ENCODE results near the gene MEOX1. TPM values are rescaled to one million over a fixed set of nuclear protein-coding genes. Genes with fewer than 3 reads are reported as not detected.

The MEOX1 gene
- total RNA-seq, 1 experiment from 2014 or later = 0.72 TPM

DNA sequence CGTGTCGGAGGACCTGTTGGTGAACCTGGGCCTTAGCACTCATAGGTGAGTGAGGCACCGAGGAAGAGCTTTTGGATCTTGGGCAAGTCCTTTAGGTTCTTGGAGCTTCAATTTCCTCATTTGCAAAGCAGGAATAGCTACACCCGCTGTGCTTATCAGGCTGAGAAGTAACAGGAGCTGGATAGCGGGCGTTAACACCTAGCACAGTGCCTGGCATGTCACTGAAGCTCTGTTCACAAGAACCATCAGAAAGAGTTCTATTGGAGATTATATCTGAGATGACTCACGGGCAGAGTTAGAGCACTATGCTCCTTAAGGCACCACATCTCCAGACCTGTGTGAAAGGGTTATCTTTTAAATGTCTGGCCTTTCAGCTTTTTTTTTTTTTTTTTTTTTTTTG, 12.8 kb downstream of the MEOX1 start:
- Histone ChIP-seq H3K4me3 (no peak overlapping the region), H3K9me2 (ENCODE audit: insufficient read depth) (no peaks in the 10 kb centered on the region), H3K27me3 (ENCODE audit: insufficient read depth, low read depth) (no peaks in the 10 kb centered on the region), H3F3A (ENCODE audit: insufficient read depth, low read depth) (peaks cover 6% of the 10 kb centered on the region; the same call in 1 of the 2 replicates), H3K4me2 (no peak overlapping the region), H3K36me3 (ENCODE audit: low read depth) (no peaks in the 10 kb centered on the region), H3K9me3 (ENCODE audit: insufficient read depth, low read depth) (no peaks in the 10 kb centered on the region), H4K20me1 (ENCODE audit: insufficient read depth) (no peaks in the 10 kb centered on the region), H3K4me1 (replicated peaks; ENCODE audit: insufficient read depth) (no peaks in the 10 kb centered on the region), H3K27ac (no peak overlapping the region), H3K79me2 (ENCODE audit: low read depth) (no peaks in the 10 kb centered on the region), H2AFZ (no peak overlapping the region)
- intact Hi-C loops (cut with micrococcal nuclease; ENCODE audit: unreplicated experiment) = no loop called here
- BruUV-seq (replicated peaks) = no TSS peak
- POLR2A ChIA-PET (ENCODE audit: unreplicated experiment) = interaction anchor here (0.6 to 0.7 kb wide), 3 partner anchors 16 to 97 kb away, joined by 4 to 36 read pairs (median 14); no protein-coding TSS in a partner anchor
- CTCF ChIA-PET = no interaction called here
- no peak for TF ChIP-seq EZH2 (IDR thresholded peaks at IDR 0.05; ENCODE audit: low read depth)
- TF ChIP-seq, protein P1, sequence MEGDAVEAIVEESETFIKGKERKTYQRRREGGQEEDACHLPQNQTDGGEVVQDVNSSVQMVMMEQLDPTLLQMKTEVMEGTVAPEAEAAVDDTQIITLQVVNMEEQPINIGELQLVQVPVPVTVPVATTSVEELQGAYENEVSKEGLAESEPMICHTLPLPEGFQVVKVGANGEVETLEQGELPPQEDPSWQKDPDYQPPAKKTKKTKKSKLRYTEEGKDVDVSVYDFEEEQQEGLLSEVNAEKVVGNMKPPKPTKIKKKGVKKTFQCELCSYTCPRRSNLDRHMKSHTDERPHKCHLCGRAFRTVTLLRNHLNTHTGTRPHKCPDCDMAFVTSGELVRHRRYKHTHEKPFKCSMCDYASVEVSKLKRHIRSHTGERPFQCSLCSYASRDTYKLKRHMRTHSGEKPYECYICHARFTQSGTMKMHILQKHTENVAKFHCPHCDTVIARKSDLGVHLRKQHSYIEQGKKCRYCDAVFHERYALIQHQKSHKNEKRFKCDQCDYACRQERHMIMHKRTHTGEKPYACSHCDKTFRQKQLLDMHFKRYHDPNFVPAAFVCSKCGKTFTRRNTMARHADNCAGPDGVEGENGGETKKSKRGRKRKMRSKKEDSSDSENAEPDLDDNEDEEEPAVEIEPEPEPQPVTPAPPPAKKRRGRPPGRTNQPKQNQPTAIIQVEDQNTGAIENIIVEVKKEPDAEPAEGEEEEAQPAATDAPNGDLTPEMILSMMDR (conservative IDR thresholded peaks at IDR 0.05) = no peak
- peak in 1 of 2 experiments; percentile 48 for DNase-seq

- TF ChIP-seq EZH2 (IDR thresholded peaks at IDR 0.05; ENCODE audit: low read depth) = no peak
- TF ChIP-seq, protein P1 (conservative IDR thresholded peaks at IDR 0.05) = no peak
- CTCF ChIA-PET = no interaction called here
- H3K27me3 ChIP-seq (ENCODE audit: insufficient read depth, low read depth) = no peaks in the 10 kb centered on the region
- H3K4me1 ChIP-seq (replicated peaks; ENCODE audit: insufficient read depth) = no peaks in the 10 kb centered on the region
- no peaks in the 10 kb centered on the region for H3K79me2 ChIP-seq (ENCODE audit: low read depth)
- H3K9me2 ChIP-seq (ENCODE audit: insufficient read depth) = no peaks in the 10 kb centered on the region
- peaks cover 6% of the 10 kb centered on the region; the same call in 1 of the 2 replicates for H3F3A ChIP-seq (ENCODE audit: insufficient read depth, low read depth)
- DNase-seq = no peak
- no peak overlapping the region for H3K4me3 ChIP-seq
- no peaks in the 10 kb centered on the region for H4K20me1 ChIP-seq (ENCODE audit: insufficient read depth)
- no peak overlapping the region for H3K27ac ChIP-seq
- no peaks in the 10 kb centered on the region for H3K9me3 ChIP-seq (ENCODE audit: insufficient read depth, low read depth)
- no TSS peak for BruUV-seq (replicated peaks)
- no peak overlapping the region for H3K4me2 ChIP-seq
- POLR2A ChIA-PET (ENCODE audit: unreplicated experiment) = no interaction called here
- no peaks in the 10 kb centered on the region for H3K36me3 ChIP-seq (ENCODE audit: low read depth)
- no peak overlapping the region for H2AFZ ChIP-seq
- intact Hi-C loops (cut with micrococcal nuclease; ENCODE audit: unreplicated experiment) = no loop called here
Observed at GRCh38 chr17:43645765-43646481, 15.8 kb downstream of the MEOX1 start.

GRCh38 chr17:43645450-43645764, 16.3 kb downstream of the MEOX1 start:
- ChIA-PET CTCF (no interaction called here), POLR2A (ENCODE audit: unreplicated experiment) (no interaction called here)
- Histone ChIP-seq H4K20me1 (ENCODE audit: insufficient read depth) (no peaks in the 10 kb centered on the region), H3K36me3 (ENCODE audit: low read depth) (no peaks in the 10 kb centered on the region), H3K9me3 (ENCODE audit: insufficient read depth, low read depth) (no peaks in the 10 kb centered on the region), H3K4me1 (replicated peaks; ENCODE audit: insufficient read depth) (no peaks in the 10 kb centered on the region), H3F3A (ENCODE audit: insufficient read depth, low read depth) (peaks cover 6% of the 10 kb centered on the region; the same call in 1 of the 2 replicates), H3K4me2 (no peak overlapping the region), H3K4me3 (no peak overlapping the region), H3K27ac (no peak overlapping the region), H3K9me2 (ENCODE audit: insufficient read depth) (no peaks in the 10 kb centered on the region), H2AFZ (no peak overlapping the region), H3K27me3 (ENCODE audit: insufficient read depth, low read depth) (no peaks in the 10 kb centered on the region), H3K79me2 (ENCODE audit: low read depth) (no peaks in the 10 kb centered on the region)
- DNase-seq = no peak
- TF ChIP-seq, protein P1 (conservative IDR thresholded peaks at IDR 0.05) = no peak
- no peak for TF ChIP-seq EZH2 (IDR thresholded peaks at IDR 0.05; ENCODE audit: low read depth)
- BruUV-seq (replicated peaks) = no TSS peak
- intact Hi-C loops (cut with micrococcal nuclease; ENCODE audit: unreplicated experiment) = no loop called here
